NCI-H2029 (cell line): ENCODE results near the gene GRM5.
A peak's percentile ranks its signal among the peaks of the same experiment; 100 is the strongest.

ENCODE experiments used
- DNase-seq: peaks from one replicate; lab custom pipeline; 2025; lab: John Stamatoyannopoulos, UW

GRM5 gene

GRCh38 chr11:88618327-88619070, 447.3 kb downstream of the GRM5 start:
- DNase-seq, result no peak

GRCh38 chr11:88617226-88617625, 448.6 kb downstream of the GRM5 start:
- no peak for DNase-seq

GRCh38 chr11:88604260-88604659, 461.5 kb downstream of the GRM5 start:
- DNase-seq, result no peak

- DNase-seq, result no peak
Observed at GRCh38 chr11:88603091-88603867, 462.5 kb downstream of the GRM5 start.

- no peak for DNase-seq
Observed at GRCh38 chr11:88597387-88597786, 468.4 kb downstream of the GRM5 start.

- DNase-seq, result no peak
Observed at GRCh38 chr11:88596786-88597185, 469.0 kb downstream of the GRM5 start.

GRCh38 chr11:88594274-88594950, 471.4 kb downstream of the GRM5 start:
- peak; percentile 2 for DNase-seq

- DNase-seq, result no peak
Observed at GRCh38 chr11:88590361-88590760, 475.4 kb downstream of the GRM5 start.

- no peak for DNase-seq
Observed at GRCh38 chr11:88583251-88583650, 482.5 kb downstream of the GRM5 start.

- DNase-seq, result no peak
Observed at GRCh38 chr11:88579466-88579865, 486.3 kb downstream of the GRM5 start.

- DNase-seq, result no peak
Observed at GRCh38 chr11:88576741-88577140, 489.0 kb downstream of the GRM5 start.

GRCh38 chr11:88575916-88576315, 489.9 kb downstream of the GRM5 start:
- DNase-seq, result no peak

- no peak for DNase-seq
Observed at GRCh38 chr11:88569342-88569741, 496.4 kb downstream of the GRM5 start.

GRCh38 chr11:88555829-88556202, 510.0 kb downstream of the GRM5 start:
- DNase-seq, result no peak

- no peak for DNase-seq
Observed at GRCh38 chr11:88555018-88555828, 510.6 kb downstream of the GRM5 start.

GRCh38 chr11:88553204-88553603, 512.6 kb downstream of the GRM5 start:
- no peak for DNase-seq

- no peak for DNase-seq
Observed at GRCh38 chr11:88552379-88553062, 513.3 kb downstream of the GRM5 start.

GRCh38 chr11:88544656-88545280, 521.0 kb downstream of the GRM5 start:
- DNase-seq, result no peak

- peak; percentile 53 for DNase-seq
Observed at GRCh38 chr11:88543902-88544655, 521.7 kb downstream of the GRM5 start.

GRCh38 chr11:88541006-88541405, 524.8 kb downstream of the GRM5 start:
- no peak for DNase-seq
